K562 (cell line): ENCODE measurements around the gene WNT11. TPM values are rescaled to one million over a fixed set of nuclear protein-coding genes. Genes with fewer than 3 reads are reported as not detected.

Source experiments
- CEBPZ ChIP-seq: fragments of 150-350 bp; IDR thresholded peaks from 2 replicates; pipeline ENCODE4 v1.6.1; 2014; ENCODE audit warnings: low read depth, mild to moderate bottlenecking, low read length, borderline replicate concordance
- CHCHD3 ChIP-seq: fragments of 250-450 bp; sonication (Bioruptor Pico); IDR thresholded peaks from 2 replicates; pipeline ENCODE4 v2.1.2; 2022; ENCODE audit warnings: mild to moderate bottlenecking
- GABPB2 ChIP-seq: fragments of 250-450 bp; sonication (Bioruptor Pico); conservative IDR thresholded peaks from 2 replicates; pipeline ENCODE4 v1.5.1; 2021; ENCODE audit warnings: mild to moderate bottlenecking
- GATAD2B ChIP-seq: fragments of 450-650 bp; IDR thresholded peaks from 2 replicates; pipeline ENCODE4 v1.6.1; 2017; ENCODE audit warnings: mild to moderate bottlenecking, borderline replicate concordance
- HCFC1 ChIP-seq: IDR thresholded peaks from 2 replicates; pipeline ENCODE4 v1.6.1; 2012; ENCODE audit warnings: low read depth, low read length, improper control_type of control experiment
- KDM1A ChIP-seq, 2 experiments: fragments of 450-650 bp; IDR thresholded peaks; 2 replicates each; pipeline ENCODE4 v1.6.1; 2016; ENCODE audit warnings: mild to moderate bottlenecking in 2 of 2
- KLF6 ChIP-seq: fragments of 250-450 bp; sonication (Bioruptor Pico); IDR thresholded peaks from 2 replicates; pipeline ENCODE4 v1.4.0; 2020; ENCODE audit warnings: mild to moderate bottlenecking, moderate library complexity, borderline replicate concordance
- MTA3 ChIP-seq: fragments of 450-650 bp; formaldehyde crosslinking; IDR thresholded peaks from 2 replicates; pipeline ENCODE4 v1.6.1; 2017; ENCODE audit warnings: mild to moderate bottlenecking, borderline replicate concordance
- NFRKB ChIP-seq: fragments of 450-650 bp; IDR thresholded peaks from 2 replicates; pipeline ENCODE4 v1.6.1; 2016; ENCODE audit warnings: low read depth
- RBM25 ChIP-seq: fragments of 200-400 bp; formaldehyde crosslinking; IDR thresholded peaks from 2 replicates; pipeline ENCODE4 v1.6.1; 2018; ENCODE audit warnings: low read length, low read depth, moderate library complexity; ENCODE audit not compliant: severe bottlenecking
- SMAD4 ChIP-seq: fragments of 250-450 bp; sonication (Bioruptor Pico); conservative IDR thresholded peaks from 2 replicates; pipeline ENCODE4 v1.8.0; 2021; ENCODE audit warnings: inconsistent platforms, mild to moderate bottlenecking, moderate library complexity
- SREBF2 ChIP-seq: sonication (generic); formaldehyde crosslinking; IDR thresholded peaks from 2 replicates; pipeline ENCODE4 v1.4.0; 2020; ENCODE audit warnings: mild to moderate bottlenecking, missing genetic modification reagents
- UBTF ChIP-seq, 2 experiments: IDR thresholded peaks; 2 replicates each; pipeline ENCODE4 v1.6.1; 2012; ENCODE audit warnings: improper control_type of control experiment in 2 of 2, low read depth in 2 of 2, low read length in 2 of 2, borderline replicate concordance in 1 of 2
- ZNF184 ChIP-seq: sonication (generic); formaldehyde crosslinking; IDR thresholded peaks from 2 replicates; pipeline ENCODE4 v1.5.0; 2020; ENCODE audit warnings: missing genetic modification reagents
- ZNF518B ChIP-seq: fragments of 250-450 bp; sonication (Bioruptor Pico); IDR thresholded peaks from 2 replicates; pipeline ENCODE4 v1.5.0; 2021; ENCODE audit warnings: mild to moderate bottlenecking, moderate library complexity
- ZNF785 ChIP-seq: fragments of 250-450 bp; sonication (Bioruptor Pico); IDR thresholded peaks from 2 replicates; pipeline ENCODE4 v1.4.0; 2020; ENCODE audit warnings: mild to moderate bottlenecking
- polyA plus RNA-seq, 8 experiments: library from polyadenylated mRNA; depleted of rRNA in 4 of 8; stranded (reverse) in 5 of 8; unstranded in 3 of 8; fragments of >200 nt; fragmentation: Nextera tagmentation in 2 of 8; fragmentation: Illumina TruSeq in 1 of 8; extraction: Ambion mirVana in 2 of 8; extraction: Trizol in 1 of 8; gene quantifications; 2 replicates each; pipeline versions ENCODE4 v1.2.1 to v1.2.3, GENCODE V29; 2011 to 2014; ENCODE audit warnings: inconsistent platforms in 1 of 8, missing spikeins in 1 of 8
- total RNA-seq, 7 experiments: library from RNA; depleted of rRNA in 6 of 7; stranded (reverse); fragments of >200 nt in 6 of 7; fragmentation: Illumina TruSeq in 2 of 7; extraction: Trizol in 2 of 7; gene quantifications; 2 replicates each; pipeline versions ENCODE4 v1.2.1 to v1.2.3, GENCODE V29; 2011 to 2021; ENCODE audit warnings: low replicate concordance in 1 of 7

Gene WNT11
- total and polyA plus RNA-seq, 9 of the 15 experiments (the other 6 are each of a cell fraction or from before 2014, with no cell fraction given) = 0.03 to 0.20 (median 0.09) TPM; not detected in 4

GRCh38 chr11:76206327-76207081 lies at the start of gene WNT11 (continued):
- no peak for TF ChIP-seq CEBPZ
- TF ChIP-seq GATAD2B = no peak
- no peak for TF ChIP-seq GABPB2 (CRISPR knock-in tag)
- TF ChIP-seq CHCHD3 (CRISPR knock-in tag) = no peak
- TF ChIP-seq ZNF785 (CRISPR knock-in tag) = no peak
- no peak for TF ChIP-seq RBM25
- 0 out of 2 replicates have a peak, but pooled peaks have one; percentile 22 for TF ChIP-seq MTA3
- TF ChIP-seq UBTF (IDR thresholded peaks at IDR 0.05; ENCODE audit: borderline replicate concordance in 1 of 2, low read depth in 2 of 2, low read length in 2 of 2) = peak in 1 of 2 experiments; percentile 93; a peak in 1 of 4 replicates
- TF ChIP-seq NFRKB = no peak
- TF ChIP-seq ZNF518B (CRISPR knock-in tag) = no peak
- no peak for TF ChIP-seq HCFC1
- TF ChIP-seq ZNF184 = no peak
- TF ChIP-seq KLF6 (CRISPR knock-in tag) = no peak
- no peak for TF ChIP-seq SREBF2 (CRISPR knock-in tag)
- TF ChIP-seq KDM1A (IDR thresholded peaks at IDR 0.05) = no peak
- TF ChIP-seq SMAD4 (CRISPR knock-in tag) = peak; percentile 59; the same call in 1 of the 2 replicates
